LoVo (cell line): ENCODE measurements around the gene ALS2CL.
"Not testable (repeated sequence)": the region's sequence is repeated elsewhere in the genome, so short reads cannot be mapped to it uniquely, and the experiment has no call there.

Source experiments
- DNase-seq: peaks from one replicate; pipeline ENCODE4 v3.0.0-alpha.2; 2016; ENCODE audit warnings: low spot score

Gene ALS2CL, protein sequence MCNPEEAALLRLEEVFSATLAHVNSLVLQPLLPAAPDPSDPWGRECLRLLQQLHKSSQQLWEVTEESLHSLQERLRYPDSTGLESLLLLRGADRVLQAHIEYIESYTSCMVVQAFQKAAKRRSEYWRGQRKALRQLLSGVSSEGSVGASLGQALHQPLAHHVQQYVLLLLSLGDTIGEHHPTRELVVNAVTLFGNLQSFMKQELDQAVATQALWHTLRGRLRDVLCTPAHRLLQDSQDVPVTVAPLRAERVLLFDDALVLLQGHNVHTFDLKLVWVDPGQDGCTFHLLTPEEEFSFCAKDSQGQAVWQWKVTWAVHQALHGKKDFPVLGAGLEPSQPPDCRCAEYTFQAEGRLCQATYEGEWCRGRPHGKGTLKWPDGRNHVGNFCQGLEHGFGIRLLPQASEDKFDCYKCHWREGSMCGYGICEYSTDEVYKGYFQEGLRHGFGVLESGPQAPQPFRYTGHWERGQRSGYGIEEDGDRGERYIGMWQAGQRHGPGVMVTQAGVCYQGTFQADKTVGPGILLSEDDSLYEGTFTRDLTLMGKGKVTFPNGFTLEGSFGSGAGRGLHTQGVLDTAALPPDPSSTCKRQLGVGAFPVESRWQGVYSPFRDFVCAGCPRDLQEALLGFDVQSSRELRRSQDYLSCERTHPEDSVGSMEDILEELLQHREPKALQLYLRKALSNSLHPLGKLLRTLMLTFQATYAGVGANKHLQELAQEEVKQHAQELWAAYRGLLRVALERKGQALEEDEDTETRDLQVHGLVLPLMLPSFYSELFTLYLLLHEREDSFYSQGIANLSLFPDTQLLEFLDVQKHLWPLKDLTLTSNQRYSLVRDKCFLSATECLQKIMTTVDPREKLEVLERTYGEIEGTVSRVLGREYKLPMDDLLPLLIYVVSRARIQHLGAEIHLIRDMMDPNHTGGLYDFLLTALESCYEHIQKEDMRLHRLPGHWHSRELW

DNA sequence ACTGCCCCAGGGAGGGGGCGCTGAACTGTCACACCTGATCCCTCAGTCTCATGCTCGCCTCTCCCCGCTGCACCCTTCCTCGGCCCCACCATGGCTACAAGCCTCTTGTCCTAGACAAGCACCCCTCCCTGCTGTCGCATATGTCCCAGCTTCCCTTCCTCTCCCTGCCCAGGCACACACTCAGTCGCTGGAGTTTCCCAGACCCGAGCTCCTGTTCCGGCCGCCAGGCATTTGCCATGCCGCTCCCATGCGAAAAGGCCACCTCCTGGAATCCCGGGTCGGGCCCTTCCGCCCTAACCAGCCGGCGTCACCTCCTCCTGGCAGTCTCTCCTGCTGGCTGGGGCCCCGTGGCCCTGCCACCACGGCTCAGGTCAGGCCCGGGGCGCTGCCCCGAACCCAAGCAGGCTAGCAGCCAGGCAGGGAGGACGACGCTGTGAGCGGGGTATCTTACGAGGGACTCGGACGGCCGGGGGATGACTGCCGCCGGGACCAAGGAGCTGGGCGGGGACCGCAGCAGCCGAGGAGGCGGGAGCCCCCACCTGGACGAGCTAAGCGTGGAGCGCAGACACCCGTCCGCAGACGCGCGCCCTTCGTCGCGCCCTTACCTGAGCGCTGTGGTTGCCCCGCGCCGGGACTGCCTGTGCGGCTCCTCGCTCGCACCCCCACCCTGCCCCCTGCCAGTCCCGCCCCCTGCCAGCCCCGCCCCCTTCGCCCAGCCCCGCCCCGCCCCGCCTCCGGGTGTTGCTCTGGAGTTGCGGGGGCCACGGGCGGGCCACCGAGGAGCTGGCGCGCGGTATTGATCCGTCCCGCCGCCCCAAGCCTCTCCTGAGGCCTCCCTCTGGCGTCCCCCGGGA is at the start of gene ALS2CL:
Gene ALS2CL, minus strand, starts transcription at position 642 of the 854 bp plus-strand sequence. CDS start 4,239 bp downstream, outside the sequence.
- DNase-seq = peak; percentile 70

DNA sequence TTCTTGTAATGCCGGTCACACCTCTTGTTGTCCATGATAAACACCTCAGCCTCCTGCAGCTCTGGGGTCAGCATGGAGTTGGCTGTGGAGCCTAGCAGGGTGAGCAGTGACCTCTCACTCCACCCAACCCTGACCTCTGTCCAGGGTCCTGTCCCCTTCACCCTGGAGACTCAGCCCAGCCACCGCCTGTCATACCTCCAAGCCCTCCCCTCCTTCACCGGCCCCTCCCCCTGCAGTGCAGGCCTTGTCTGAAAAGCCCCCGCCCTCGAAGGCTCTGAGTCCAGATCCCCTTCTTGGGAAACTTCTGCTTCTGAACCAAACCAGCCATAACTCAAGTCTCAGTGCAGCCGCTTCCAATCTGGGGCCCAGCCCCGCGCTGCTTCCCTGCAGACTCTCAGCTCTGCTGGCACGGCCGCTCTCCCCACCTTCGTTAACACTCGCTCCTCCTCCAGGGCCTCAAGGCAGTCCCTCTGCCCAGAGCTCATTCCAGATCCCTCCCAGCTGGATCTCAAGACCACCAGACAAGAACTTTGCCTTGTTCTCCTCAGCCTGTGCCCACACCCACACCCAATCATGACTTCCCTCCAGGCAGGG is 49.6 kb upstream of the ALS2CL start:
- DNase-seq = no peak

DNA sequence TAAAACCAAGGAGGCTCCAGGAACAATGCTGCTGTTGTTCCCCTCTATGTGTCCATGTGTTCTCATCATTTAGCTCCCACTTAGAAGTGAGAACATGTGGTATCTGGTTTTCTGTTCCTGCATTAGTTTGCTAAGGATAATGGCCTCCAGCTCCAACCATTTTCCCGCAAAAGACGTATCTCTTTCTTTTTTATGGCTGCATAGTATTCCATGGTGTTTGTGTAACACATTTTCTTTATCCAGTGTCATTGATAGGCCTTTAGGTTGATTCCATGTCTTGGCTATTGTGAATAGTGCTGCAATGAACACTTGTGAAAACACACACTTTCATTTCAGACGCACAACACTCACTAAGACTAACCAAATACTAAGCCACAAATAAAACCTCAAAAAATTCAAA is 46.1 kb upstream of the ALS2CL start:
- not testable (repeated sequence) for DNase-seq

DNA sequence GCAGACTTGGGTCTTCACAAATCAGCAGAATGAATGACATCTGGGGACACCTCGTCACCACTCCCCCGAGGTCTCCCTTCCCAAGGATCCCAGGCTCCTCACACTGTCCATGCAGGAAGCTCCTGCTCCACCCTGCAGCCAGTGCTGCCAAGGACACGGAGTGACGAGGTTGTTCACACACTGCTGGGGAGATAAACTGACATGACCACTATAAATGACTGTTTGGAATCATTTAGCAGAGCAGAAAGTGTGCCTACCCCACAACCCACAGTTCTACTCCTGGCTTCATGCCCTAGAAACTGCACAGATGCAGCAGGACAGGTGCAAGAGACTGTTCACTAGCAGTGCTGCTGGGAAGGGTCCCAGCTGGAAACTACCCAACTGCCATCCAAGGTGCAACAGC is 43.9 kb upstream of the ALS2CL start:
- DNase-seq = no peak

DNA sequence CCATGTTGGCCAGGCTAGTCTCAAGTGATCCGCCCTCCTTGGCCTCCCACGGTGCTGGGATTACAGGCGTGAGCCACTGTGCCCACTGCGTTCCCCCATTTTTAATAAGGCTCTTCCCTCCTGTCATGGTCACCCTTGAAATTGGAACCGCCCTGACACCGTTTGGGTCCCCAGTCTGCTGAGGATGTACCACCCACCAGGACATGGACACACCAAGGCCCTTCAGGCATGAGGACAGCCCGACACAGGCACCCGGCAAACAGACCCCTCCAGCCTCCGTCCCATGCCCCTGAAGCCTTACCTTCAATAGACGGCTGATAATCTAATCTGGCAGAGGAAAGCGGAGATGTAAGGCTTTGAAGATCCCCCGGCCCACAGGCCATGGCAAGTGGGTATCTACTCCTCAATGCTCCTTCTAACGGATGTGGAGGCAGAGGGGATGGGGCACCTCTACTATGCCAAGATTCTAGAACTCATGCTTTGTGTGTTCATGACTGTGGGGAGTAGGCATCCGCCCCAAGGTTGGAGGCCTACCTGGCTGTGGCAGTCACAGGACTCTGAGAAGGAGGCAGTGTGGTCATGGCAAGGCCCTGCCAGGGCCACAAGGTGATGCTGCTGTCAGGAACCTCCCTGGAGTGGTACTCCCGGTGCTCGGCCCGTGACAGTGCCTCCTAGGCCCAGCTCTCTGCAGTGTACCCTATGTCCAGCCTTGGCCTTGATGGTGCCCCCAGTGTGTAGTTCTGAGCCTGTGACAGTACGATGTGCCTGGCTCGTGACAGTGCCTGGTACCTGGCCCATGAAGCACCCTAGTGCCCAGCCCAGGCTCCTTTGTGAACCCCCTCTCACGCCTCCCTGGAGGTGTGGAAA is 42.8 kb upstream of the ALS2CL start:
- DNase-seq = no peak

DNA sequence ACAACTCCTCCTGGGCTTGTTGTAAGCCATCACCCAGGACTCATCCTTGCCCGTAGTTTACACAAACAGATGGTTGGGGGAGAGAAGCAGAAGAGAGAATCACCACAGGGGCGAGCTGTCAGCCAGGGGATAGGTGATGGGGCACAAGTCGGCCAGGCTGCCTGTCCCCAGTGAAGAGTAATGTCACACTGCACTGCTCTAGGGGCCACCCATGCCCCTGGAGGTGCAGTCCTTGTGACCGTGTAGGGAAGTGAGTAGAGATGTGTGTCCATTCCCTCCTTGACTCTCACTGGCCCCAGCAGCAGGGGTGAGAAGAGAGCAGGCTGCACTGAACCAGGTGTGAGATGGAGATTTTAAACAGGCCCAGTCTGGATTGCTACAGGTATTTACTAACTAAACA is 41.3 kb upstream of the ALS2CL start:
- DNase-seq = no peak

DNA sequence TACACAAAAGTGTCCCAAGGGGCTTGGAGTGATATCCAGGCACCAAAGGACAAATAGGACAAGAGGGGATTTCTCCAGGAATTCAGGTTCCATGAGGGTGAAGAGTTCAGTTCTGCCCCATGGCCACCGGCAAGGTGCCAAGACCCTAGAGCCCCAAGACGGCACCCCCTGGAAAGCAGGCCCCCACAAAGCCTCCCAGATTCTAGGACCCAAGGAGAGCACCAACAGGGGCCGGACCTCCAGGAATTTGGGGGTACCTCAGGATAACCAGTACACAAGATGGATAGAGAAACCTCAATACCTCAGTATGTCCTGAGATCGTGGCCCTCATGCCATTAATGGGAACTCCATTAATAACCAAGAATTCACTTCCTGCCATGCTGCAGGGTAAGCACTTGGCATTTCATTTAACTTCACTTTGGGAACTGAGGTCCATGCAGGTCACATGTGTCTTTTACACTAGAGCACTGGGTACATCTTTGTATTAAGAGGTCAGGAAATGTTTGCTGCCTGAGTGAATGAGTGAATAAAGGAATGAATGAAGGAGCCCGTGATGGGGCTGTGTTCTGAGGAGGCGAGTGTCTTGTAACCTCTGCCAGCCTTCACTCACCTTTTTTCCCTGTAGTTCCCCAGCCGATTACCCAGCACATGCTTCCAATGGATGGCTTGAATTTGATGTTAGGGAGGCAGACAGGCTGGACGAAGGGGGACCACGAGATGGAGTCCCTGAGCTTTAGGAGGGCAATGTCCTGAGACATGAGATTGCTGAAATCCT is 39.7 kb upstream of the ALS2CL start:
- DNase-seq = no peak

DNA sequence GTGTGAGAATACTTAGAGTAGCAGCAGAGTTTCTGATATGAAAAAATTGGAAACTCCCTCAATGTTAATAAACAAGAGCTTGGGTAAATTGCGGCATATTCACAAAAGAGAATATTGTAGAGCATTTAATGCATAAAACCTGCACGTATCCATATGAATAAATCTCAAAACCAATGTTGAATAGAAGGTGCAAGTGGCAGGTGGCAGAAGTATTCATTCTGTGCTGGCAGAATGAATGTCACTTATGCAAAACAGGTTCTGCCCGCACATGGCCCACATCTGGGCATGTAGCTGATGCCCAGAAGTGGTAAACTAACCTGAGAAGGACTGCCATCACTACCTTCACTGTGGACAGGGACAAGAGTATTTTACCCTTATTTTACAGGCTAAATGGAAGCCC is 38.3 kb upstream of the ALS2CL start:
- DNase-seq = no peak

DNA sequence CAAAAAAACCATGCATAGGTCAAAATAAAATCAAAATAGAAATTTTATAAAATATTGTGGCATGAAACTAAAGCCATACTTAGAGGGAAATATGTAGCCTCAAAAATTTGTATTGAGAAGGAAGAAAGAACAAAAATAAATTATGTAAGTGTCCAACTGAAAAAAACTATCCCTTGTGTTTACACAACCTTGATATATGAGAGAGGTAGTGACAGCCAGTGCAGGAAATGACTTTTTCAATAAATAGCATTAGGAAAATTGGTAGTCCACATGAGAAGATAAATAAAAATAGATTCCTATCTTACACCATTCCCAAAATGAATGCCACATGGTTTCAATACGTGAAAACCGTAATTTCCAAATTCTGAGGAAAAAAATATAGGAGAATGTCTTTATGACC is 37.3 kb upstream of the ALS2CL start:
- no peak for DNase-seq

DNA sequence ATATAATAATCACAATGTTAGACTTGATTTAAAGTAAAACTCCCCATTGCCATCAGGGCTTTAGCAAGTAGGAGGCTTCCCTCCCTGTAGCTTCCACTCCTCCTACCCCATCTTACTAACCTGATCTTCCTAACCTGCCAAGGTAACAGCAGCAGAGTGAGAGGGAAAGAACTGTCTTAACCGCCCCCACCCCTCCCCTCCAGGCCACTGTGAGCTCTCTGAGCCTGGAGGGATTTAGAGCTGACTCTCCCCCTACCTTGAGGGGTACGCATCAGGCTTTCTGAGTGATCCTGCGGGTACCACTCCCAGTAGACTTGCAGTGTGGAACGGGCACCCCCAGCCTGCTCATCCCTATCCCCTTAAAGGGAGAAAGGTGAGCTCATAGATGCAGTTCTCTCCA is 35.6 kb upstream of the ALS2CL start:
- DNase-seq = no peak

DNA sequence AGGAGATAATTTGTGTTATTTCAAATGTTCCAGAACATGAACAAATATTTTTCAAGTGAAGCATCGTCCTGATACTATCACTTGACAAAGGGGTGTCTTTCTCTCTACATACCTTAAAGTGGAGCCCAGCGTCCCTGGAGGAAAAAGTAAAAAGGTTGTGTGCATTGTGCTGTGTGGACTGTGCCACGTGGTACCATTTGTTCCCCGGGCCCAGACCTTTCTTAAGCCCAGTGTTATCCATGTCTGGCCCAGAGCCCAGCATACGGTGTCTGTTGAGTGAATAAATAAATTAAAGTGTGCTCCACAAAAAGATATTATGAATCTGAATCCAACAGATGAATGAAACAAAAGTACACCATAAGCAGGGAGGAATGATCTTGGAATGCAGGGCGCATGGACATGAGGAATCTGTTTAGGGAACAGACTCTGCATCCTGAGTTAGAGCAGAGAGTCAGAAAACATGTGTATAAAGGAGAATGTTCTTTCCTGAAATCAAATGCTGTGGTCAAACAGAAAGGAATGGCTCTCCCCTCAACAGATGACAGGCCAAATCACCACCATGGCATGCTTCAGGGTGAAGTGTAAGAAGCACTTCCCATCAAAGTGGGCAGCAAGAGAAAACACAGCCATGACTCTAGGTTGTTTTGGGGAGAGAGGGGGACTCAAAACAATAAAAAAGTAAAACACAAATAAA is 32.3 kb upstream of the ALS2CL start:
- no peak for DNase-seq

DNA sequence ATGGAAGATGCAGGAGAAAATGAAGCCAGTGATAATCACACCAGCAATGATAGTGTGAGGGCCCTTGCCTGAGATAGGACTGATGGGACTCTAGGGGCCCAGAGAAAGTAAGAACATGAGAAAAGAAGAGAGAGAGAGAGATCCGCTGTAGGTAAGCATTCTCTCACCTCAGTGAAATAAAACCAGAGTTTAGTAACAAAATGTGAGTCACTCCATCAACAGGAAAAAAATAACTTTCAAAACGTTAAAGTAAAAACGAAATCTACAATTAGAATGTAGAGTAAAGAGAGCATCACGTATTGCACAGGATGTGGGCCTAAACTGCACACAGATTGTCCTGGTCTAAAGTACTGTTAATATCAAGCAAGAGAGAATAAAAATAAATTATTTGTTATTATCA is 30.9 kb upstream of the ALS2CL start:
- no peak for DNase-seq

DNA sequence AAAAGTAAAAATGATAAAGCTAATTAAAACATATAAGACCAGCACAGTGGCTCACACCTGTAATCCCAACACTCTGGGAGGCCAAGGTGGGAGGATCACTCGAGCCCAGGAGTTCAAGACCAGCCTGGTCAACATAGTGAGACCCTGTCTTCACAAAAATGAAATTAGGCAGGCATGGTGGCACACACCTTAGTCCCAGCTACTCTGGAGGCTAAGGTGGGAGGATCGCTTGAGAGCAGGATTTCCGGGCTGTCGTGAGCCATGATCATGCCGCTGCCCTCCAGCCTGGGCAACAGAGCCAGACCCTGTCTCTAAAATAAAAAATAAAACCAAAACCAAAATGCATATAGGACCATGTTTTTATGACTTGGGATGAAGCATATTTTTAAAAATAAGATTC is 29.0 kb upstream of the ALS2CL start:
- no peak for DNase-seq

DNA sequence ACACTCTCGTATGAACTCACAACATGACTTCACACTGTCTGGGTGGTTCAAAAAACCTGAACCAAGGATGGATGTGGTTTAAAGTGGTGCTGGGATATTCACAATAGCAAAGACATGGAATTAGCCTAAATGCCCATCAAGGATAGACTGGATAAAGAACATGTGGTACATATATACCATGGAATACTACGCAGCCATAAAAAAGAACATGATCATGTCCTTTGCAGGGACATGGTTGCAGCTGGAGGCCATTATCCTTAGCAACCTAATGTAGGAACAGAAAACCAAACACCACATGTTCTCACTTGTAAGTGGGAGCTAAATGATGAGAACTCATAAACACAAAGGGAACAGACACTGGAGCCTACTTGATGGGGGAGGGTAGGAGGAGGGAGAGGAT is 27.5 kb upstream of the ALS2CL start:
- DNase-seq = no peak

DNA sequence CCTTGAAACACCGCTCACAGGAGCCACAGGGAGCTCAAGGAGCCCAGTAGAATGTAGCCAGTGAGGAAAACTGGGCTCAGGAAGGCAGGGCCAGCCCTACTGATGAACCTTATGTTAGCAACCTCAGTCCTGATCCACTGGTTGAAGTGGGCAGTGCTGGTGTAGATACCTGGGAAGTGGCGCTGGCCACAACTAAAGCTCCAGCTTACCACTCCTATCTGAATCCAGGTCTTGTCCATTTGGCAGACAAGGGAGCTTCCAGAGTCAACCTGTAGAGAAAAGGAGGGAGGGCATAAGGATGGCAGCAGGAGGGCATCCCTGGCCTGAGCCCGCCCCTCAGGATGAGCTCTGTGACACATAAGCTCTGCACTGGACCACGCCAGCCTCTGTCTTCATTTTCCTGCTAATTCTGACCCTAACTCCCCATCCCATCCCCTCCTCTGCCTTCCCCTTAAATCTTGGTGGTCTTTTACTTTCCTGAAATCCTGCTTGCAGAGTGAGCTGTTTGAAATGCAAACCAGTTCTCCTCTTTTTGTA is 26.3 kb upstream of the ALS2CL start:
- no peak for DNase-seq

DNA sequence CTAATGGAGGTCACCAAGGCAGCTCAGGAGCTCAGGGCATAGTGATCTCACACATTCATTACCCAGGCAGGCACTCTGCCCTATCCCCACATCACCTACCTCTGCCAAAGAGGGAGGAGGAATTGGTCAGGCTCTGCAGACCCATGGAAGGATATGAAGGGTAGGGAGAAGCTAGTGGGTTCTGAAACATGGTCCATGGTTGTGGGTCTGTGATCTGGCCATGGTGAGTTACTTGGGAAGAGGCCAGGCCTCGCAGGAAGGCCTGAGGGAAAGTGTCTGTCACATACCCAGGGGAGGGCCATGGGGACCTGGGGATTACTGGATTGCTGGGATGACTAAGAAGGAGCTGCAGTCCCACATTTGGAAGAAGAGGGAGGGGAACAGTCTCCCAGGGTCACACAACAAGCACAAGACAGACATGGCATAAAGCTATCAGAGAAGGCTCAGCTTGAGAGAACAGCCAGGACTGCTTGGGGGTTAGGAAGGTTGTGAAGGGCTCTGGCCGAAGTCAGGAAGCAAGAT is 25.6 kb upstream of the ALS2CL start:
- no peak for DNase-seq

DNA sequence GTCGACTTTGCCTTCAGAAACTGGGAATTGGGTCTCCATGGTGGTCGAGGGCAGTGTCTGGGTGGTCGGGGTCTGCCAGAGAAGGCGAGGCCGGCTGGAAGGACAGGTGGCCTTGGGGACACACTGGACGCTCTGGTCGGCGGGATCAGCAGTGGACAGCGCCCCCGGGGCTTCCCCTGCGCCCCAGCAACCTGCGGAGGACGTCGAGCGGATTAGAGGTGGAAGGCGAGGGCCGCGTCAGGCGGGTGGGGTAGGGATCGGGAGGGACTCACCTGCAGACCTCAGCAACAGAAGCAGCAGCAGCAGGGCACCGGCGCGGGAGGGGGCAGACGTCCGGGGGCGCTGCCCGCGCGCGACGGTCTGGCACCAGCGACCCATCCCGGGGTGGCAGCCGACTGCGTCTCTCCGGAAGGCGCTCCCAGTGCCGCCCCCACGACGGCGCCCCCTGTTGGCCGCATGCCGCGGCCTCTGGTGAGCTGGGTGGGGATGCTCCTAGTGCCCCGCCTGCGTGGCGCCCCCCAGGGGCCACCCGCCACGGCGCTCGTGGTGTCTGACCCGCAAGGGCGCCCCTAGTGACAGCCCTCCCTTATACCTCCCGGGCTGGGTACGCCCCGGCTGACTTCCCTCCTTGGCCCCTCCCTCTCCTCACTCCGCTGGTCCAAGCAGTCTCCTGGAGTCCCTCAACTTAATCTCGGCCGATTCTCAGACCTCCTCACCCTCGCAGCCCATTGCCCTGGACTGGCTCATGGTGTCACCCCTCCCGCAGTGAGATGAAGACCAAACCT is 24.2 kb upstream of the ALS2CL start, which contains the start of gene PRSS50:
Gene PRSS50, minus strand, starts transcription at position 423 of the 785 bp plus-strand sequence. Its CDS starts 45 bp downstream, at position 378.
- no peak for DNase-seq
